OCI-LY1 (cell line): ENCODE measurements around the gene ERH.

Source experiments
- CTCF ChIP-seq: fragments of 200-600 bp; sonication (generic), shearing (Covaris generic); IDR thresholded peaks from 2 replicates; pipeline ENCODE4 v1.5.1; 2017; ENCODE audit warnings: mild to moderate bottlenecking, antibody characterized with exemption, low read length, moderate library complexity, mixed read lengths
- EZH2 ChIP-seq: fragments of 200-600 bp; sonication (generic), shearing (Covaris generic); IDR thresholded peaks from 2 replicates; pipeline ENCODE4 v1.8.0; 2017; ENCODE audit warnings: borderline replicate concordance, mixed run types, mild to moderate bottlenecking, antibody characterized with exemption, low read length, moderate library complexity, mixed read lengths

- TF ChIP-seq CTCF: no peak
- no peak for TF ChIP-seq EZH2
These were observed 60.1 kb downstream of the ERH start for GRCh38 chr14:69337984-69338383.
